H1 (cell line): Measurements from ENCODE around the gene CR2. TPM values are rescaled to one million over a fixed set of nuclear protein-coding genes. Genes with fewer than 3 reads are reported as not detected.

ENCODE experiments used
- ASH2L ChIP-seq: fragments of 200-600, 300-600 bp; sonication (generic); IDR thresholded peaks from one replicate; pipeline ENCODE4 v1.7.1; 2017; ENCODE audit warnings: low read length
- BRCA1 ChIP-seq: IDR thresholded peaks from 2 replicates; pipeline ENCODE4 v1.6.1; 2012; ENCODE audit warnings: low read depth, low read length, improper control_type of control experiment
- CHD1 ChIP-seq: IDR thresholded peaks from 2 replicates; pipeline ENCODE4 v1.6.1; 2012; ENCODE audit warnings: low read depth, low read length, improper control_type of control experiment
- CREB1 ChIP-seq: IDR thresholded peaks from 2 replicates; pipeline ENCODE4 v1.6.1; 2012; ENCODE audit warnings: inconsistent platforms
- EGR1 ChIP-seq: IDR thresholded peaks from 2 replicates; pipeline ENCODE4 v1.6.1; 2011; ENCODE audit warnings: low read depth, low read length, borderline replicate concordance
- EP300 ChIP-seq, 2 experiments: IDR thresholded peaks; 1 replicate in 1 of 2; 2 replicates in 1 of 2; pipeline ENCODE4 v1.6.1; 2011 to 2012; ENCODE audit warnings: low read depth in 2 of 2, low read length in 2 of 2, mild to moderate bottlenecking in 2 of 2, borderline replicate concordance in 1 of 2, inconsistent platforms in 1 of 2, moderate library complexity in 1 of 2
- EZH2 ChIP-seq: fragments of 200-600 bp; sonication (generic); IDR thresholded peaks from 2 replicates; pipeline ENCODE4 v1.7.1; 2012; ENCODE audit warnings: low read depth, mild to moderate bottlenecking, moderate library complexity, low read length, inconsistent platforms; ENCODE audit not compliant: severe bottlenecking
- GTF2F1 ChIP-seq: IDR thresholded peaks from 2 replicates; pipeline ENCODE4 v1.6.1; 2012; ENCODE audit warnings: low read depth, low read length, improper control_type of control experiment, borderline replicate concordance
- HDAC6 ChIP-seq: IDR thresholded peaks from one replicate; pipeline ENCODE4 v1.7.1; 2012; ENCODE audit warnings: low read depth, mild to moderate bottlenecking, inconsistent platforms, low read length, moderate library complexity
- KDM1A ChIP-seq: fragments of 200-600, 300-600 bp; sonication (generic); IDR thresholded peaks from 2 replicates; pipeline ENCODE4 v1.7.1; 2016; ENCODE audit warnings: mild to moderate bottlenecking, low read length, borderline replicate concordance
- KDM4A ChIP-seq: IDR thresholded peaks from one replicate; pipeline ENCODE4 v1.7.1; 2012; ENCODE audit warnings: low read depth, mild to moderate bottlenecking, moderate library complexity, low read length, inconsistent platforms; ENCODE audit not compliant: severe bottlenecking
- KDM5A ChIP-seq: fragments of 200-600 bp; IDR thresholded peaks from 2 replicates; pipeline ENCODE4 v1.7.1; 2012; ENCODE audit warnings: mild to moderate bottlenecking, low read length, inconsistent platforms, mixed read lengths
- MAFK ChIP-seq: IDR thresholded peaks from 2 replicates; pipeline ENCODE4 v1.6.1; 2012; ENCODE audit warnings: low read depth, mild to moderate bottlenecking, improper control_type of control experiment, low read length
- NANOG ChIP-seq: IDR thresholded peaks from 2 replicates; pipeline ENCODE4 v1.6.1; 2011; ENCODE audit warnings: low read length, low read depth, mild to moderate bottlenecking, inconsistent platforms; ENCODE audit not compliant: insufficient read depth, poor library complexity, severe bottlenecking
- NRF1 ChIP-seq: IDR thresholded peaks from 2 replicates; pipeline ENCODE4 v1.6.1; 2011; ENCODE audit warnings: mild to moderate bottlenecking, low read depth, low read length, improper control_type of control experiment
- POLR2AphosphoS5 ChIP-seq: IDR thresholded peaks from 2 replicates; pipeline ENCODE4 v1.6.1; 2011; ENCODE audit warnings: low read depth, low read length
- RNF2 ChIP-seq: fragments of 200-900, 300-1000 bp; sonication (generic); IDR thresholded peaks from 2 replicates; pipeline ENCODE4 v1.7.1; 2016; ENCODE audit warnings: borderline replicate concordance, low read depth, mild to moderate bottlenecking, antibody characterized with exemption, low read length; ENCODE audit not compliant: poor library complexity, severe bottlenecking; ENCODE audit errors: missing control alignments
- SRF ChIP-seq: IDR thresholded peaks from 2 replicates; pipeline ENCODE4 v1.6.1; 2011; ENCODE audit warnings: mild to moderate bottlenecking, low read depth, low read length, moderate library complexity
- TAF7 ChIP-seq: optimal IDR thresholded peaks from 2 replicates; pipeline ENCODE3; 2011; ENCODE audit warnings: low read depth, mild to moderate bottlenecking, inconsistent platforms, low read length, moderate library complexity, borderline replicate concordance
- TBP ChIP-seq: IDR thresholded peaks from 2 replicates; pipeline ENCODE4 v1.6.1; 2011; ENCODE audit warnings: low read depth, low read length, improper control_type of control experiment
- ZNF274 ChIP-seq: IDR thresholded peaks from 2 replicates; pipeline ENCODE4 v1.7.0; 2012; ENCODE audit warnings: low read length, borderline replicate concordance; ENCODE audit errors: extremely low read depth
- polyA plus RNA-seq, 7 experiments: library from polyadenylated mRNA; depleted of rRNA in 3 of 7; stranded (reverse) in 5 of 7; unstranded in 2 of 7; fragments of >200 nt in 5 of 7; fragments of 200-250 nt in 2 of 7; gene quantifications; 1 replicate in 5 of 7; 2 replicates in 1 of 7; 4 replicates in 1 of 7; pipeline versions ENCODE4 v1.2.1 to v1.2.3, GENCODE V29; 2011 to 2013; ENCODE audit warnings: missing spikeins in 2 of 7, mixed read lengths in 2 of 7
- total RNA-seq: library from RNA; stranded (reverse); fragmentation: NEBNext Ultra II Directional; extraction: Animal tissue kit (Norgen Biotek cat#: 25700); gene quantifications from 2 replicates; pipeline ENCODE4 v1.2.1, GENCODE V29; 2021
- TF ChIP-seq, protein P1 (sequence below): IDR thresholded peaks from 2 replicates; pipeline ENCODE4 v1.6.1; 2012; ENCODE audit warnings: inconsistent platforms
- TF ChIP-seq, protein P2 (sequence below): IDR thresholded peaks from 2 replicates; pipeline ENCODE4 v1.6.1; 2011; ENCODE audit warnings: low read depth, mild to moderate bottlenecking, low read length; ENCODE audit not compliant: insufficient read depth

CR2 gene
- total and polyA plus RNA-seq, 2 of the 8 experiments (the other 6 are each of a cell fraction or from before 2014, with no cell fraction given): 1.7 to 3.0 TPM

GRCh38 chr1:207454046-207454964 is at the start of gene CR2 (continued):
- peak; percentile 48 for TF ChIP-seq TAF7
- TF ChIP-seq CHD1: no peak
- TF ChIP-seq EGR1: no peak
- TF ChIP-seq, protein P1, sequence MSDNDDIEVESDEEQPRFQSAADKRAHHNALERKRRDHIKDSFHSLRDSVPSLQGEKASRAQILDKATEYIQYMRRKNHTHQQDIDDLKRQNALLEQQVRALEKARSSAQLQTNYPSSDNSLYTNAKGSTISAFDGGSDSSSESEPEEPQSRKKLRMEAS: peak; percentile 98
- TF ChIP-seq, protein P2, sequence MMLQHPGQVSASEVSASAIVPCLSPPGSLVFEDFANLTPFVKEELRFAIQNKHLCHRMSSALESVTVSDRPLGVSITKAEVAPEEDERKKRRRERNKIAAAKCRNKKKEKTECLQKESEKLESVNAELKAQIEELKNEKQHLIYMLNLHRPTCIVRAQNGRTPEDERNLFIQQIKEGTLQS: no peak
- TF ChIP-seq NRF1: no peak
- TF ChIP-seq SRF: no peak
- TF ChIP-seq HDAC6: no peak
- TF ChIP-seq MAFK: no peak
- no peak for TF ChIP-seq EP300 (IDR thresholded peaks at IDR 0.05; ENCODE audit: borderline replicate concordance in 1 of 2, low read depth in 2 of 2, low read length in 2 of 2)
- 0 out of 2 replicates have a peak, but pooled peaks have one; percentile 32 for TF ChIP-seq KDM1A
- peak; percentile 99 for TF ChIP-seq KDM4A
- no peak for TF ChIP-seq ZNF274
- no peak for TF ChIP-seq RNF2
- TF ChIP-seq POLR2AphosphoS5: peak; percentile 69; the same call in 1 of the 2 replicates
- no peak for TF ChIP-seq GTF2F1
- TF ChIP-seq NANOG: no peak
- peak; percentile 51 for TF ChIP-seq EZH2
- peak; percentile 57; the same call in 1 of the 2 replicates for TF ChIP-seq TBP
- TF ChIP-seq CREB1: peak; percentile 65
- TF ChIP-seq ASH2L: peak; percentile 72
- TF ChIP-seq KDM5A: no peak
- TF ChIP-seq BRCA1: no peak
